ENCODE data around the gene CCDC141. TPM values are rescaled to one million over a fixed set of nuclear protein-coding genes. Genes with fewer than 3 reads are reported as not detected.

The CCDC141 gene
- total and polyA plus RNA-seq, 2 of the 13 experiments (the other 11 are each of a cell fraction or from before 2014, with no cell fraction given): not detected

GRCh38 chr2:178915423-178916173 is 134.3 kb downstream of the CCDC141 start:
- in situ Hi-C loops (cut with HindIII; ENCODE audit: extremely low pct_ligation_motif_present, low pct_unique_long_range_greater_than_20kb): loop anchor here (5.0 to 10.0 kb wide), 2 partner anchors 121 to 153 kb away; no protein-coding TSS in a partner anchor
- Histone ChIP-seq H3K4me3 (replicated peaks in 1 of 3; ENCODE audit: insufficient read depth in 1 of 3, low read depth in 2 of 3, low read length in 3 of 3) (no peak overlapping the region), H3K9ac (ENCODE audit: insufficient read depth, low read depth, low read length) (no peak overlapping the region), H3K4me2 (ENCODE audit: low read depth, low read length) (no peak overlapping the region), H4K20me1 (ENCODE audit: insufficient read depth, low read length) (no peaks in the 10 kb centered on the region), H3K36me3 (replicated peaks in 1 of 2; ENCODE audit: control insufficient read depth in 1 of 2, insufficient read depth in 2 of 2, low read length in 2 of 2) (no peaks in the 10 kb centered on the region), H2AFZ (ENCODE audit: low read length) (no peak overlapping the region), H3K27me3 (ENCODE audit: control insufficient read depth in 1 of 2, insufficient read depth in 2 of 2, low read length in 2 of 2) (peaks cover 0 to 4% of the 10 kb centered on the region in 2 experiments; a peak in 1 of 5 replicates), H3K4me1 (ENCODE audit: insufficient read depth, low read length) (no peaks in the 10 kb centered on the region), H3K27ac (ENCODE audit: extremely low read length, insufficient read depth, low read length) (no peak overlapping the region), H3K9me3 (ENCODE audit: low read length) (no peaks in the 10 kb centered on the region), H3K79me2 (ENCODE audit: insufficient read depth, low read length) (no peaks in the 10 kb centered on the region)
- no peak for ATAC-seq
- POLR2A ChIA-PET: no interaction called here
- intact Hi-C loops (cut with micrococcal nuclease; ENCODE audit: unreplicated experiment): loop anchor here (10.0 kb wide), 1 partner anchor 461 kb away; the partner anchor contains the start of genes PJVK and PRKRA
- WGBS (ENCODE audit: low lambda C conversion rate): 24% methylated on average over 2 of the region's 2 CpGs
- CTCF ChIA-PET (ENCODE audit: low intra/inter-chr PET ratio, low total read pairs): interaction anchor here (5.0 kb wide), 1 partner anchor 153 kb away, joined by 41 read pairs; no protein-coding TSS in a partner anchor
- no peak for FAIRE-seq
- TF ChIP-seq MAFF (IDR thresholded peaks at IDR 0.05; ENCODE audit: low read depth, low read length): peak; percentile 75
- TF ChIP-seq KLF12 (CRISPR knock-in tag; IDR thresholded peaks at IDR 0.05; ENCODE audit: borderline replicate concordance): no peak
- no peak for TF ChIP-seq GATAD1 (CRISPR knock-in tag; IDR thresholded peaks at IDR 0.05)
- peak; percentile 65 to 83; a peak in 3 of 4 replicates for TF ChIP-seq MAFK (conservative IDR thresholded peaks at IDR 0.05 in 1 of 2, IDR thresholded peaks at IDR 0.05 in 1 of 2; ENCODE audit: low read length in 2 of 2)
- TF ChIP-seq, protein P1, sequence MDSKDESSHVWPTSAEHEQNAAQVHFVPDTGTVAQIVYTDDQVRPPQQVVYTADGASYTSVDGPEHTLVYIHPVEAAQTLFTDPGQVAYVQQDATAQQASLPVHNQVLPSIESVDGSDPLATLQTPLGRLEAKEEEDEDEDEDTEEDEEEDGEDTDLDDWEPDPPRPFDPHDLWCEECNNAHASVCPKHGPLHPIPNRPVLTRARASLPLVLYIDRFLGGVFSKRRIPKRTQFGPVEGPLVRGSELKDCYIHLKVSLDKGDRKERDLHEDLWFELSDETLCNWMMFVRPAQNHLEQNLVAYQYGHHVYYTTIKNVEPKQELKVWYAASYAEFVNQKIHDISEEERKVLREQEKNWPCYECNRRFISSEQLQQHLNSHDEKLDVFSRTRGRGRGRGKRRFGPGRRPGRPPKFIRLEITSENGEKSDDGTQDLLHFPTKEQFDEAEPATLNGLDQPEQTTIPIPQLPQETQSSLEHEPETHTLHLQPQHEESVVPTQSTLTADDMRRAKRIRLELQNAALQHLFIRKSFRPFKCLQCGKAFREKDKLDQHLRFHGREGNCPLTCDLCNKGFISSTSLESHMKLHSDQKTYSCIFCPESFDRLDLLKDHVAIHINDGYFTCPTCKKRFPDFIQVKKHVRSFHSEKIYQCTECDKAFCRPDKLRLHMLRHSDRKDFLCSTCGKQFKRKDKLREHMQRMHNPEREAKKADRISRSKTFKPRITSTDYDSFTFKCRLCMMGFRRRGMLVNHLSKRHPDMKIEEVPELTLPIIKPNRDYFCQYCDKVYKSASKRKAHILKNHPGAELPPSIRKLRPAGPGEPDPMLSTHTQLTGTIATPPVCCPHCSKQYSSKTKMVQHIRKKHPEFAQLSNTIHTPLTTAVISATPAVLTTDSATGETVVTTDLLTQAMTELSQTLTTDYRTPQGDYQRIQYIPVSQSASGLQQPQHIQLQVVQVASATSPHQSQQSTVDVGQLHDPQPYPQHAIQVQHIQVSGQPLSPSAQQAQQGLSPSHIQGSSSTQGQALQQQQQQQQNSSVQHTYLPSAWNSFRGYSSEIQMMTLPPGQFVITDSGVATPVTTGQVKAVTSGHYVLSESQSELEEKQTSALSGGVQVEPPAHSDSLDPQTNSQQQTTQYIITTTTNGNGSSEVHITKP (CRISPR knock-in tag; IDR thresholded peaks at IDR 0.05; ENCODE audit: low read depth): no peak
- BruUV-seq (replicated peaks): no TSS peak
- no peak for DNase-seq (ENCODE audit: low spot score)
